ENCODE results near the gene PALLD.
"Not testable (repeated sequence)": the region's sequence is repeated elsewhere in the genome, so short reads cannot be mapped to it uniquely, and the experiment has no call there.

Gene PALLD

DNA sequence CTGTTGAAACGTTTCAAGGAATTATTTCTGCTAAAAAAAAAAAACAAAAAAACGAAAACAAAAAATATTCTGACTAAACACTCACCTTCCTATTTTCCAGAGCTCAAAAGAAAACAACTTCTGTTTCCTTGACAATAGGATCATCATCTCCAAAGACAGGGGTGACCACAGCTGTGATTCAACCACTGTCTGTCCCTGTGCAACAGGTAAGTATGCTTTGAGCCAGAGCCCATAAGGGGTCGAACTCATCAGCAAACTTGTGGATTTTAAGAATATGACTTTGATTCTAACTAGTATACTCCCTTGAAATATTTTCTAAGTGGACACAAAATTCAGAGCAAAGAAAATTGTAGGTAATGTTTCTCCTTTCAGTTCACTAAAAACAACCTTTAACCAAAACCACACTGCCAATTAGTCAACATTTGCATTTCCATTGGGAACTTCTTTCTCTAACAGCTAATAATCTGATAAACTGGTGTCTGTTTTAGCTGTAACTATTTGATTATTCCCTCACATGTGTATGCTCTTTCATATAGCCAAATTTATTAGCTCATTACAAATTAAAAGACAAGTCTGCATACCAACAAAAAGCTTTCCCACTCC lies 186.1 kb downstream of the PALLD start:
- DNase-seq, result no peak

DNA sequence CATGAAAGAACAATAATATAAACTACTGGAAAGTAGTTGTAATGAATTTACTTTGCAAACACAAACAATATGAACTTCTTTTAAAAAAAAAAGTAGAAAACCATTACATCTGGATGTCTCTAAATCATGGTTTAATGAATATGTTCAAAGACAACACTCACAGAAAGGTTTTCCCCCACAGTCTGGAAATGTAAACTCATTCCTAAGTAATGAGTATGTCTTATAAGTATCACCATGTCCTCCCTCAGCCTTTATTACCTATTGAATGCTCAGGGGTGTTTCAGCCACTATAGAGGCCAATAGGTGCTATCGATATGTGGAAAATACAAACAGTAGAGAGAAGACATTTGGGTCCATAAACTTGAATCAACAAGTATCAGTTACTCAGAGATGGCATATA lies 186.7 kb downstream of the PALLD start:
- no peak for DNase-seq

DNA sequence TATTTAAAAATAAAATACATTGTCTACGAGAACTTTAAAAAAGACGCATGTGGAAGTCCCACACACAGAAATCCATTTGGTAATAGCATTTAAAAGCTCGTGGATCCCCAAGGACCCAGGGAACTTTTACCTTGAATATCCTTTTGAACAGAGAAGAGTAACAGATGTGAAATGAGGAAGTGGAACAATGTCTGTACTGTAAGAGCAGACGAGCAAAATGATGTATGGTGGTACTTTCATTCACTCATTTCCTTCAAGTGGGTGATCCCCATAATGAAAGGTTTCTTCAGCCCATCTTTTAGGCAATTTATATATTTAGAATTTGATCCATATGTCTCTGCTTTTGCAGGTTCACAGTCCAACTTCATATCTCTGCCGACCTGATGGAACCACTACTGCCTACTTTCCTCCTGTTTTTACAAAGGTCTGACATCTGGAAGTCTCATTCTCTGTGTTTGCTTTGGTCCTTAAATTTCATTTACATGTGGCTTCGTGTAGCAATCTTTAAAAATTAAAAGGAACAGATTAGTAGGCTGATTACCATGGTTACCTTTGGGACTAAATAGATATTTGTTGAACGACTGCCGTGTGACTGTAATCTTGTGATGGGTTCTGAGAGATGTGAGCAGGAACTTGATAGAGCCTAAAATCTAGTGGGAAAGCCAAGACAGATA lies 188.4 kb downstream of the PALLD start:
- no peak for DNase-seq

- no peak for DNase-seq
Measured at GRCh38 chr4:168688584-168688983, 191.7 kb downstream of the PALLD start.

GRCh38 chr4:168689791-168690190 lies 192.9 kb downstream of the PALLD start:
- no peak for DNase-seq

DNA sequence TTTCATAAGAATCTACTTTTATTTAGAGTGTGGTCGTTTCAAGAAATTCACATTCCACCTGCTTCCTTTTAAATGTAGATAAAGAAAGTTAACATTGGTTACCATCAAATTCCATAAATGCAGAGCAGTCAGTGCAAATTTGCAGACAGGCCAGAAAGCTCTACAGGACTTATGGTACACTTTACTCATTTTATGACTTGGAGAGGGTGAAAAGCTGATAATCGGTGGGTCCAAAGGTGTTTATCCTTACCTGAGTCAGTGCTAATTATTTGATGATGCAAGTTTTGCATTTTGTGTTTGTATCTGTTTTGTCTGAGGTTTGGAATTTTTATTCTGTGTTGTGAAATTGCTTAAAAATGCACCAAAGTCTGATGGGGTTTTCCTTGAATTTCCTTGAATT lies 193.3 kb downstream of the PALLD start:
- DNase-seq, result no peak

DNA sequence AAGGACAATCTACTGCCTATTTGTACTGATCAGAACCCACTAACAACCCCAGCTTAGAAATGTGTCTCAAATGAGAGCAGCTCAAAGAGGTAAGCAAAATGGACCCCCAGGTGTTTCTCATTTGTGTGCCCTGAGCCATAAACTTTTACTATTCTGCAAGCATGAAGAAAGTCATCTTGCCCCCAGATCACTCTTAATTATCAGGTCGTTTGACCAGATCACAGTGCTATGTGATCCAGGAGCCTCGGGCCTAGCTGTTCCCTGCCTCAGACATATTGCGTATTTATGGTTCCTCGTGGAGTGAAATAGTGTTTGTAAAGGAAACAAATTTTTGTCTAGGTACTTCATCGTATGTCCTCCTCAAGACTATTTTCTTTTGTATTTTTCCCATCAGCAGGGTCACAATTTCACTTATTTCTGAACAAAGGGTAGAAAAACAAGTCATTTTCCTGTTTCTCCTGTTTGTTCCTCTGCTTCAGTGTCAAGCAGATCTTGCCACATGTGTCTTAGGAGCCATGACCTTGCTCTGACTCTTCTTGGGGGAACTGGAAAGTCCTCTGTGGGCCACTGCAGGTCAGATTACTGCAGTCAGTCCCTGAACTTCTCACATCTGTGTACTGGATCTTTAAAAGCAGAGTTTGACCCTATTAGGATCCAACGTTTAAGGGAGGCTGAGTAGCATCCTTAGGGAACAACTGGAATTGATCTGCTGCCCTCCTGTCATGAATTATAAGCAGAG lies 194.9 kb downstream of the PALLD start:
- no peak for DNase-seq

GRCh38 chr4:168693750-168694490 lies 197.1 kb downstream of the PALLD start:
- DNase-seq, result no peak

GRCh38 chr4:168694667-168695066 lies 197.8 kb downstream of the PALLD start:
- no peak for DNase-seq

DNA sequence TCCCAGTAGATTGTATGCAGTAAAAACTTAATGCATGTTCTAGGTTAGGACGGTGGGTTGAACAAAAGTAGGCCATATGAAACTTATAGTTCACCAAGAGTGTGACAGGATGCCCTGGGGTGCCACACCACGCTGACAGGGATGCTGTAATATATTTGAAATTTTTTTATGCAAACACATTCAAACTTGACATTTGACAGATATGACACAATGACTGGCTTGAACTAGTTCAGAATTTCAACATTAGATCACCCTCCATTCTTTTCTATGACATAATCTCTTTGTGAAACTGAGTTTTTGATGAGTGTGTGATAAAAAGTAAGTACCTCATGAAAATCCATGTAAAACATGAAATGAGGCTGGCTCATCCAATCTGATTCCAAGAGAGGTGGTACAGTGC lies 198.4 kb downstream of the PALLD start:
- DNase-seq, result no peak

DNA sequence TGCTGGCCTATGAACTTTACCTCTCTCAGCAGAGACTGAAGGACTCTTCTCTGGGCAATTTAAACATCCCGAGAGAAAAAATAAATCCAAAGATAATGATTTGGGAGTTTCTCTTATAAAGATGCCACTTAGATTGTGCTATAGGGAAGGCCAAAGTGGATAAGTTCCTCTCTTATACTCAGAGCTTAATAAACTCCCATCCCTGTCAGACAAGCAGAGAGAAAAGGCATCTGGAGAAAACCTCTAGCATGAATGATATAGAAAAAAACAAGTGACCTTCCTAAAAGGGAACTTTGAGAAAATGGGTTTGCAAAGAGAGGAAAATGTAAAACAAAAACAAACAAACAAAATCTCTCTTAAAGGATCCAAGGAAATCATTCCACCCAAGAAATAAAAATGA lies 199.4 kb downstream of the PALLD start:
- no peak for DNase-seq

GRCh38 chr4:168696826-168697225 lies 200.0 kb downstream of the PALLD start:
- DNase-seq, result no peak

- DNase-seq, result no peak
Measured at GRCh38 chr4:168699224-168699878, 202.5 kb downstream of the PALLD start.

- no peak for DNase-seq
Measured at GRCh38 chr4:168701061-168701460, 204.2 kb downstream of the PALLD start.

DNA sequence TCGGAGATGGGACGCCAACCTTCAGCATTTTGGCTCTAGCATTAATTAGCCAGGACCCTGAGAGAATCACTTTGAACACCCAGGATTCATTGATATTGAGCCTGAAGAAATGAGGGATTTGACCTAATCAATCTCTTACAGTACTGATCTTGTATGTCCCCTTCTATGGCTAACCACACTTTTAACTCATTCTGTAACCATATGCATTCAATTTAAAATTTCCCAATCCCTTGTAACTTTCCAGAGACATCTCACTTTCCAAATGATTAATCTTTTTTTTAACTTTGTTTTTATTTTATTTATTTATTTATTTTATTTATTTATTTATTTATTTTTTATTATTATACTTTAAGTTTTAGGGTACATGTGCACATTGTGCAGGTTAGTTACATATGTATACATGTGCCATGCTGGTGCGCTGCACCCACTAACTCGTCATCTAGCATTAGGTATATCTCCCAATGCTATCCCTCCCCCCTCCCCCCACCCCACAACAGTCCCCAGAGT lies 205.8 kb downstream of the PALLD start:
- not testable (repeated sequence) for DNase-seq

GRCh38 chr4:168705121-168705520 lies 208.3 kb downstream of the PALLD start:
- DNase-seq, result no peak

DNA sequence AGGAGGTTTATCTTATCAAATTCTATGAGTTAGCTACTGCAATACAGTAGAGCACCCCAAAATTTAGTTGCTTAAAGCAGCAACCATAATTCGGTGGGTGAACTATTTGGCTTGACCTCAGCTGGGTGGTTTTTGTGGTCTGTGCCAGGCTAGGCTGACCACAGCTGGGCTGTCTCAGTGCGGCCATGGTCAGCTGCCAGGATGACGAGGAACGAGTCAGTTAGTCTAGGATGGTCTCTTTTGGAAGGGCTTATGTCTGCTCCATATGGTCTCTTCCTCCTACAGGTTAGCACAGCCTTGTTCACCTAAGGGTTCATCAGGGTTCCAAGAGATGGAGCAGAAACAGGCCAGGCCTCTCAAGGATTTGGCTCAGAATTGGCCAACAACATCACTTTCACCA lies 210.4 kb downstream of the PALLD start:
- no peak for DNase-seq

DNA sequence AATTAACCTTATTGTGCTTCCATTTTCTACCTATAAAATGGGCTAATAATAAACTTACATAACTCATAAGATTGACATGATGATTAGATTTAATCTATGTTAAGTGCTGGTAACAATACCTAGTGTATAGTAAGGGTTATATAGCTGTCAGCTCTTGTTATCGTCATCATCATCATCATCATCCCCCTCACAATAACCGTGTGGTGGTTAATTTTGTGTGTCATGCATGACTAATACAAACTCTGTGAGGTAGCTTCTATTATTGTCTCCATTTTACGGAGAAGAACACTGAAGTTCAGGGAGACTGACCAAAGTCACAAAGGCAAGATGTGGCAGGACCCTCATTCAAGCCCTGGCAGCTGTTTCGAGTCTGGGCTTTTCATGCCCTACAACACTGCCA lies 211.3 kb downstream of the PALLD start:
- DNase-seq, result no peak

- no peak for DNase-seq
Measured at GRCh38 chr4:168710353-168710946, 213.6 kb downstream of the PALLD start.

DNA sequence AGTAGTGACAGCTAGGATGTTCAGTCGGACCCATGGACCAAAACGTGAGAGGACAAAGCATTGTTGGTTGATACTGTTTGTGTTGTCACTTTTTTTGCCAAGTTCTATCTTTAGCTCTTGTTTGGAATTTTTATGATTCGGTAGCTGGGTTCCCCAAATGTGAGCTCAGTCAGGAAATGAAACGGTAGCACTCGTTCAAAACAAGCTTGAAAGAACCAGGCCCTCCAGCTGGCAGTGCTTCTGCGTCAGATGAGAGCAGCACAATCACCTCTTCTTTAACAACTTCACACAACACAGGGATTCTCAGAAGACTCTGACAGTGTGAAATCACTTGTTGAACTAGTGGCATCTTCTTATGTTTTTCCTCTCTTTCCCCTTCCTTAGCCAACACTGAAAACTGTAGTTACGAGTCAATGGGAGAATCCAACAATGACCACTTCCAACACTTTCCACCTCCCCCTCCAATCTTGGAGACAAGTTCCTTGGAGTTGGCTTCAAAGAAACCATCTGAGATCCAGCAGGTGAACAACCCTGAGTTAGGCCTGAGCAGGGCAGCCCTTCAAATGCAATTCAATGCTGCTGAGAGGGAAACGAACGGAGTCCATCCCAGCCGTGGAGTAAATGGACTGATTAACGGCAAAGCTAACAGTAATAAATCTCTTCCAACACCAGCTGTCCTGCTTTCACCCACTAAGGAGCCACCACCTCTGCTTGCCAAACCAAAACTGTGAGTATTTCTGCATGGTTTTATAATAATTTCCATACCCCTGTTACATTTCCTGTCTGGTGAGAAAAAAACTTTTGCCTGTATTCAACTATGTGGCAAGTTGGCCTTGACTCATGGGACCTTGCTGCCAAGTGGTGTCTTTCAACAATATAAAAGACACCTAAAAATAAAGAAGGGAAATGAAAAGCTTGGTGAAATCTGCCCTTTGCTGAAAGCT lies 214.6 kb downstream of the PALLD start:
- no peak for DNase-seq

DNA sequence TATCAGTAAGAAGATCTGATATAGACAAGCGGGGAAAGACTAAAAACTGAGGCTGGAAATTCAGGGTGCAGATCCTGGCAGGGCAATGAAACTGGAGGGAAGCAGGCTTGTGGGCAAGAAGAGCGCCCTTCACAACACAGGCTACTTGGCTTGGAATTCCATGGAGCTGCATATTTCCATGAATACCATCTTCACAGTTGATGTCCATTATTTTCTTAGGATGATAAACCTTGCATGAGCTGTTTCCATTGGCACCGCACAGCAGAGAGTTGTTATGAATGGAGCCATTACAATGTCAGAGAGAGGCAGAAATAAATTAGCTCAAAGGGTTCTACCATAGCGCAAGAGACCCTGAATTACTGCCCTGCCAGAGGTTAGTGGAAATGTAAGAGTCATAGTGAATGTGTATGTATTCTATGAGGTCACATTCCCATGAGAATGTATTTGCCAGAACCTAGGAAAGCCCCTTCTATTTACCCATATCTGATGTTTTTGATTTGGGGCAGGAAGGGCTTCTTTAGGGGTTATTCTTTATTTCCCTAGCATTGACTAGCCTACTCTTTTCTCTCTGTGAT lies 215.6 kb downstream of the PALLD start:
- DNase-seq, result no peak
